Measurements from ENCODE around the gene MED8.
A peak's percentile ranks its signal among the peaks of the same experiment; 100 is the strongest.

MED8 gene, protein sequence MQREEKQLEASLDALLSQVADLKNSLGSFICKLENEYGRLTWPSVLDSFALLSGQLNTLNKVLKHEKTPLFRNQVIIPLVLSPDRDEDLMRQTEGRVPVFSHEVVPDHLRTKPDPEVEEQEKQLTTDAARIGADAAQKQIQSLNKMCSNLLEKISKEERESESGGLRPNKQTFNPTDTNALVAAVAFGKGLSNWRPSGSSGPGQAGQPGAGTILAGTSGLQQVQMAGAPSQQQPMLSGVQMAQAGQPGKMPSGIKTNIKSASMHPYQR

DNA sequence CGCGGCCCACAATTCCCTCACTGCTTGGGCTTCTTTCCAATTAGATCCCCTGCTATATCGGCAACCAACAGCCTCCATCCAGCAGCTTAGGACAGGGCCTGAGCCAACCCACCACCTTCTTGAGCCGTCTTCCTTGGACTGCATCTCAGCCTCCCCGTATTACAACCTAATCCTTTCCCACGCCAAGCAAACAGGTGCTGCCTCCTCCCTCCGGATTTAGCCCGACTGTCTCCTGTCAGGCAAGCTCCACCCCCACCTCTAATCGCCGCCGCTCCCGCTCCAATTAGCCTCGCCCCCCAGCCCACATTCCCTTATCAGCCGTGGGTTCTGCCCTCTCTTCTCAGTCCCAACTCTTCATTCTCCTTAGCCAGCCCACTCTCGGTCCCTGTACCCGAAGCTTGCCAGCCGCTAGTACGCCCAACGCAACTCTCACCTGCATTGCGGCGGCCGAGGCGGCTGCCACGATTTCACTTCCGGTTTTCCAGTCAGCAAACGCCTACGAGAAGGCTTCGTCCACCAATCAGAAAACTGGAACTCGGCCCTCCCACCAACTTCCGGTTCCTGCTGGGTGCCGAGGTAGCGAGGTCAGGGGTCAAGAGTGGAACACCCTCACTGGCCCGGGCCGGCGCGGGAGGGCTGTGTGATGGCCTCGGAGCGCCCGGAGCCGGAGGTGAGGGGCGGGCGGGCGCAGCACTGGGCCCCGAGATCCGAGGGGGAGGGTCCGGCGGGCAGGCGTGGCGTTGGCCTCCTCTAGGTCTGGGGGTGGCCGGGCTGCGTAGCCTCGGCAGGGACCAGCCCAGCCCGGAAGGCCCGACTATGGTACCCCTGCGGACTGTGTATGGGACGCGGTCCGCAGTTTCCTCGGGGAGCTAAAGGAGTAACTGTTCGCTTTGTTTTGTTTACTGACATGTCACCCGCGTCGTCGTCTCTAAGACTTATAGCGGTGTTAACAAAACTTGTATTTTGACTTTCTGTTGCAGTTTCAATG lies at the start of gene MED8, which contains the start of gene SZT2:
Gene MED8 (minus strand): TSS at position 475 of the 988 bp plus-strand sequence. CDS start 36 bp downstream, at position 439.
Gene SZT2 (plus strand): TSS at position 574 of the 988 bp plus-strand sequence. CDS start 70 bp downstream, at position 644.
- peak; percentile 96 for DNase-seq

DNA sequence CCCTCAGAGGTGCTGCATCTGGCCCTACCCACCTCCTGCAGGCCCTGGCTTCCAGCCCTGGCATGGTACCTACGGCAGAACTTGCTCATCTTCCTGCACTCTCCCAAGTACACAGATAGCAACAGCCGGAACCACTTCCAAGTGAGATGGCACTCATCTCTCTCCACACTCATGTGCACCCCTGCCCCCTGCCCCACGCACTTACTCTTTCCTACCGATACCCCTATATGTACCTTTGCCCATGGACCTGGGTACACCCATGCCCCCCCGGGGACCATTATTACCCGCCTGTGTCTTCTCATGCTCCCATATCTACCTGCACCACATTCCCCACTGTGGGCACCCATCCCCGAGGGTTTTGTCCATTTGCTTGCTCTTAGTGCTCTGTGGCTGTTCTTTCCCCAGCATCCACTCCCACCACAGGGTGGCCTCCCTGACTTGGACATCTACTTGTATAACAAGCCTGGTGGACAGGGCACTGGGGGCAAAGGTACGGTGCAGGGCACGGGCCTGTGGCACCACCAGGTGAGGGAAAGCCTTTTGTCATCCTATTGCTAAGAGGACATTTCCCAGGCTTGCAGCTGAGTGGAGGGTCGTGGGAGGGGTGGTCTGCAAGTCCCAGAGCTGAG lies 49.5 kb upstream of the MED8 start:
- no peak for DNase-seq

DNA sequence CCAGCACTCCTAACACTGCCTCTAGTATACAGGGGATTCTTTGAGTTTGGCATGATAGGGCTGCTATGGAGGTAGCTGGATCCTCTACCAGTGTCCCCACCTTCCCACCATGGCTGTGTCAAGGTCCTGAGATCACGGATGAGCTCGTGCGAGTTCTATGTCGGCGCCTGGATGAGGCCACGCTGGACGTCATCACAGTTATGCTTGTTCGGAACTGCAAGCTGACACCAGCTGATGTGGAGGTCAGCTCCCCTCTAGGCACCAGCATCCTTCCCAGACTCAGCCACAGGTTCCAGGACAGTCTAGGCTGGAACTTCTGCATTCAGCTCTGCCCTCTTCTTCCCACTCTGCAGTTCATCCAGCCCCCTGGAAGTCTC lies 49.0 kb upstream of the MED8 start:
- DNase-seq = no peak

DNA sequence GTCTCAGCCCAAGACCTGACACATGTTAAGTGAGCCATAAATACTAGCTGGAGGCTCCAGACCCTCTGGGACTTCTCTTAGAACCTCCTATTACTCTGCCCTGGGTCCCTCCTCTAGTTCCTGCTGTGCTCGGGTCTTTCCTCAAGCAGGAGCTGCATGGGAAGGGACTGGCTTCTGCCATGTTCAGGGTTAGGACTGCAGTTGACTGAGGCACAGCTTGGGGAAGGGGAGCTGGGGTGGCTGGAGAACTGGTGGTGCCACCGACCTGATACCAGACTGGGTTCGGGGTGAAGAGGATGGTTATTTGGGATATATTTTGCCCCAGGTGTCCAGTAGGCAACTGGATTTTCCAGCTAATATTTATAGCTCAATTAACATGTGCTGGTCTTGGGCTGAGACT lies 48.4 kb upstream of the MED8 start:
- DNase-seq = no peak

DNA sequence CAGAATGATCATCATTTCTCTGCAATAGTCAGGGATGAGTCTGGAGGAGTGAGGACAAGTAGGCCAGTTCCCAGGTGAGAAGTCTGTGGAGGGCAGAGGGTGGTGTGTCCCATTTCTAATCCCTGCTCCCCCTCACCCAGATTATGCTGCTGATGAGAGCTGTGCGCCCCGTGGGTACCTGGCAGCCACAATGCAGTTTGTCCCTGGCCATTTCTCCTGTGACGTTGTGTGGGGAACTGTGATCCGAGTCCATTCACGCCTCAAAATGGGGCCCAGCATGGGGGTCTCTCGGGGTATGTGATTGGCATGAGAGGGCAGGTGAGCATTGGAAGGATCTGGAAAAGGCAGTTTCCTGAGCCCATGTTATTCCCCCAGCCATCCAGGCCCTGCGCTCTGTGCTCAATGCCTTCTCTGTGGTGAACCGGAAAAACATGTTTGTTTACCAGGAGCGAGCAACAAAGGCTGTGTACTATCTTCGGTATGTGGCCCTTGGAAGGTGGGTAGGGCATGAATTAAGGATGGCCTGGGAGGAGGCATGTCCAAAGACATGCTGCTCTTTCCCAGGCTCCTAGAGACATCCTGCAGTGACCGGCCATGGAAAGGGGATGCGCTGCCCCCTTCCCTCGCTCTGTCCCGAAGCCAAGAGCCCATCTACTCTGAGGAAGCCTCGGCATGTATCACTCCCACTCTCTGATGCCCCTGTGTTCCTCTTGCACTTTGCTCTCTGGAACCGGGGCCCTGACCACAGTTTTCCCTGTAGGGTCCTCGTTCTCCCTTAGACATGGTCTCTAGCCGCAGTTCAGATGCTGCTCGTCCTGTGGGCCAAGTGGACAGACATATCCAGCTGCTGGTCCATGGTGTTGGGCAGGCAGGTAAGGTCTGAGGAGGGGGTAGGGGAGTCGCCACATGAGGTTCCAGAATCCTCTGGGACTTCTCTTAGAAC lies 47.7 kb upstream of the MED8 start:
- DNase-seq = no peak

DNA sequence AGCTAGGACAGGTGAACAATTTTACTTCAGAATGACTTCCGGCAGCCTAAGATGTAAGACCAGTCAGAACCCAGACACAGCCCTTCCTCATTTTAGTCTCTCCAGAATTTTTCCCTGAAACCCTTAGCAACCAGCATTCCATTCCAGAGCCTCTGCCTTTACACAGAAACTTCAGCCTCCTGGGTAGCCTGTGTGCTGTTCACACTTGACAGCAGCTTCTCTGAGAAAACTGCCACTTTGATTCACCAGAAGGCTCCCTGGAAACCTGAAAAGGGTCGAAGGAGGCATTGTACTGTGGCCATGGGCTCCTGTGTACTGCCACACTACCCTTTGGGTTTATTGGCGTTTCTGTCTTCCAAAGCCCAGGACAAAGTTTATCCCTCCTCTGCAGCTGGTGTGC lies 46.8 kb upstream of the MED8 start:
- no peak for DNase-seq

DNA sequence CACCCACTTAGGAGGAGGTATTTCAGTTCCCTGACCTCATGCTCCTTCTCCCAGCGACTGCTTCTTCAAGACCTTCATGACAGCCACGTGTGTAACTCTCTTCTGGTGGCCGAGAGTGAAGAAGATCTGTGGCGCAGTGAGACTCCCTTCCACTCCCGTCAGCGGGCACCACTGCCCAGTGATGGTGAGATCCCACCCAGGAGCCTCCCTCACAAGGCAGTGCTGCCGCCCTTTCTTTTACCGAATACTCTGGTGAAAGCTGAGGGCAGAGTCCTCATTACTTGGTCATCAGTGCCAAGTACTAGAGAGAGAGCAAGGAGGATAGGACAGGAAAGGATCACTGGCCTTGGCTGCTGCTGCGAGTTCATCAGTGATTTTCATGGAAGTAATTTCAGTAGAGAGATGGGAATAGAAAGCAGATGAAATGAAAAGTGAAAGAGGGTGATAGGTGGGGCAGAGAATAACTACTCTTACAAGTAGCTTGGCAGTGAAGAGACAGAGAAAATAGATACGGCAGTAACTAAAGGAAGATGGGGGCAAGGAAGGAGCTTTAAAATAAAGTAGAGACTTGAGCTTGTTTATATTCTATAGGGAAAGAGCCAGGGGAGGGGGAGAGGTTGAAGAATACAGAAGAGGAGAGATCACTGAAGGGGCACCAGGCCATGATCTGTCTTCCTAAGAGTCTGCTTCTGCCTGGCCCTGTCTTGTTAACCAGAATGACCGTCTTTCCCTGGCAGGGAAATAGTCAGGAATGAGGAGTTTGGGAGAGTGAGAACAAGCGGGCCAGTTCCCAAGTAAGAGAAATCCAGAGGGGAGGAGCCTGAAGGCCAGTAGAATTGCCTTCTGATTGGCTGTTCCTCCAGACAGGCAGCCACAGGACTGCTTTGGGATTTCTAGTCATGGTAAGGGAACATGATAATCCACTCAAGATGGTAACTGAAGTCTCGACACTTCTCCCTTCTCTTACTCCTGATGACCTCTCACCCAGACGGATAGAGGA lies 45.8 kb upstream of the MED8 start:
- peak; percentile 29 for DNase-seq

DNA sequence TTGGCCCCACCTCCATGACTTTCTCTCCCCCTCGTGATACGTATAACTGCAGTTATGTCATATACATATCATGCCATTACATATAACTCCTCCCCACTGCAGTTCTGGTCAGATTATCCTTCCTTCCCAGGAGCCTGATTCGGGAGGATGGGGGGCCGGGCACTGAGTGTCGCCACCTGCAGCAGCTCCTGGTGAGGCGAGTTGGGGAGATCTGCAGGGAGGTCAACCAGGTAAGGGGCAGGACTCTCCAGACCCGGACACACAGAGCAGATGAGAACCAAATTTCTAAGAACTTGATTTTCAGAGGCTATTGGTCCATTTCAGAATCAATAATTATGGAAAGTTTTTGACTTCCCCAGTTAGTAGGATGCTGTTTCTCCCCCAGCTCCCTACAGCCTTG lies 44.7 kb upstream of the MED8 start:
- no peak for DNase-seq

DNA sequence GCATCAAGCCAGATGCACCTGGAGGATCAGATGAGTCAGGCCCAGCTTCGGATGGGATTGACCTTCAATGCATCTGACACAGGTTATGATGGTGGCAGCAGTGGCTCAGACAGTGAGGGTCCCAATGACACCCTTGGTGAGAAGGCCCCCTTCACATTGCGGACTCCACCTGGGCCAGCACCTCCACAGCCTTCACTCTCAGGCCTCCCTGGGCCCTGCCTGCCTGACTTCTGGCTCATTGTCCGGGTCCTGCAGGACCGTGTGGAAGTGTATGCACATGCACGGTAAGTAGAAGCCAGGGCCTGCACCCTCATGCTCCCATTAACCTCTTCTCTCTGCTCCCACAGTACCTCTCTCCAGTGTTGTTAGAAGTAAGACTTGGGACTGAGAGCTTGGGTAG lies 43.3 kb upstream of the MED8 start:
- DNase-seq = no peak

DNA sequence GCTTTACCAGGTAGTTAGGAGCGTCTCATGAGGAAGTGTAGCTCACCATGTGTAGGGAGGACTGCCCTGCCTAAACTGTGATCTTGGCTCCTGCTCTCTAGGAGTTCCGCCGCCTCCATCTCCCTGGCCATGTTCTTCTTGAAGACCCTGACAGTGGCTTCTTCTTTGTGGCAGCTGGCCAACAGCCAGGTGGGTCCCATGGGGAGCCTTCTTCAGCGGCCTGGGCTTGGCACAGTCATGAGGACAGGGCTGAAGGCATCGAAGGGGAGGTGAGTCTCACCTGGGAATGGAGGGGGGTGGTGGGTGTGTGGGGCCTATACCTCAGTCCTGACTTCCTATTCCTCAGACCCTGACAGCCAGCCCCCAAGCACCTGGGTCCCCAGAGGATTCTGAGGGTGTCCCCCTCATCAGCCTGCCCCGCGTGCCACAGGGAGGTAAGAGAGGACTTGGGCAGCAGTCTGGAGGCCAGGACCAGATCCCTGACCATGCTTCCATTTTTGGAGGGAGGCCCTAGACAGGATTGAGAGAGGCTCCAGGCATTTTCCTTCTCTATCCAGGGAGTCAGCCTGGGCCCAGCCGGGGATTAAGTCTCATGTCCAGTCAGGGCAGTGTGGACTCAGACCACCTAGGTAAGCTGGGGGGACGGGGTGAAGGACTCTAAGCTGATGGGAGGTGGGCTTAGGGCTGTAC lies 42.7 kb upstream of the MED8 start:
- no peak for DNase-seq

DNA sequence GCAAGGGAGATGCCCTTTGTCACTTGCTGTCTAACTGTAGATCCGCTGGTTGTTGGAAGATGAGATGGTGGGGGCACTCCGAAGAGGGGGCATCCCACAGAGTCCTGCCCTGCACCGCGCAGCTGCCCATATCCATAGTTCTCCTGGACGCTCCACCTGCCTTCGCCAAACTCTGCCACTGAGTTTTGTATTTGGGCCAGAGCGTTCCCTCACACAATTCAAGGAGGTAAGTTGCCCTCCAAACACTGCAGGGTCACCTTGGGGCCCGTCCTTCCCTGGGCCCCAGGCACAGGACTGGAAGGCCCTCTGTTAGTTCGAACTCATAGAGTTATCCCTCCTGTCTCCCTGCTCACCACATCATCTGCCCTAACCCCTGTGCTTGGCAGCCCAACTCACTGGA lies 42.1 kb upstream of the MED8 start:
- DNase-seq = no peak

DNA sequence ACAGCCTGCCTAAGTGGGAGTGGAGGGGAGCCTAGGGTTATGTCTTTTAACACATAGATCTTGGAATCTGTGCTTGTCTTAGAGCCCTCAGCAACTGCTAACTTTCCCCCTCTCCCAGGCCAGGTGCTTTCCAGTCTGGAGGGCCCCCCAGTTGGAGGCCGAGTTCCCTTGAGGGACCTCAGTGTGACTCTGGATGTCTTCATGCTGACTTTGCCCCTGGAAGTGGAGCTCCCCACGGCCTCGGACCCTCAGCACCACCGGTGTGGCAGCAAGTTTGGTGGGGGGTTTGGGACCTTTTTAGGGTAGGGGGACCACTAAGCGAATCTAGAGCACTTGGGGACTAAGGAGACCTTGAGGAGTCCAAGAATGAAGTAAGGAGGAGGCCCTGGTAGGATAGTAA lies 41.2 kb upstream of the MED8 start:
- no peak for DNase-seq

DNA sequence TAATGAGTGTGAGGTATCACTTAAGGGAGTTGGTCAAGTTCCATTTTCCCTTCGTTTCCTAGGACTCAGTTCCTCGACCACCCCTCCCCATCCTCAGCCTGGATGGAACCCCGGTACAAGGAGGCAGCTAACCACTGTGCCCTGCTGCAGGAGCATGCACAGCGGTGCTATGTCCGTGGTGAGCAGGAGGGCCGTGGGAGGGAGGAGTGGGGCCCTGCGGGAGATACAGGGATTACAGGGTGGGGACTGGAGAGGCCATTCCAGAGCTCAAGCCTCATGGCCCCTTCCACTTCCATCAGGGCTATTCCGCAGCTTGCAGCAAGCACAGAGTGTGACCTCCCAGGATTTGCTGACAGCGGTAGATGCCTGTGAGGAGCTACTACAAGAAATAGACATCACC lies 38.3 kb upstream of the MED8 start:
- DNase-seq = no peak

DNA sequence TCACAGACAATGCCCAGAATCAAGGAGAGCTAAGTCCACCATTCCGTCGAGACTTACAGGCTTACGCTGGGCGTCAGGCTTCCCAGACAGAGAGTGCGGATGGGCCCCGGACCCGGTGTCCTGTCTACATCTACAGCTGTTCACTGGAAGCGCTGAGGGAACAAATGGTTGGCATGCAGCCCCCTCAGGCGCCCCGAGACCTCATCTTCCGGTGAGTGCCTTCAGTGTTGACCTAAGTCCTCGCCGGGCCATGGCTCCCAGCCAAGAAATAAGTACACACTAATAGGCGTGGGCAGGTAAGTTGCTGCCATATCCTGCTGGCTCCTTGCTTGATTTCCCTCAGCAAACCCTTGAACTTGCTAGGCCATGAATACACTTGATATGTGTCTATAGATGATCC lies 37.9 kb upstream of the MED8 start:
- DNase-seq = no peak

DNA sequence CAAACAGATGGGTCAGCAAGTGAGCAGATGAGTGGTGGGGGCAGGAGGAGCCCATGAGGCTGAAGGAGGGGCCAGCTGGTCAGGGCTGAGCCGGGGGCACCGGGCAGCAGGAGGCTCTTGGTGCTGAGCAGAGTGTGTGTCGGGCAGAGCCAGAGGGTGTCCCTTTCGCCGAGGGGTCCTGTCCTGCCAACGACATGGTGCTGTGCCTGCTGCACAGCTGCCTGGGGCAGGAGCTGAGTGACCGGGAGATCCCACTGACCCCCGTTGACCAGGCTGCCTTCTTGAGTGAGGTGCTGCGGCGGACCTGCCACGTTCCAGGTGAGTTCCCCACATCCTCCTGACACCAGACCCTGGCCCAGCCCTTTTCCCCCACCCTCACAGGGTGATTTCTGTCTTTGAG lies 36.6 kb upstream of the MED8 start:
- DNase-seq = no peak

DNA sequence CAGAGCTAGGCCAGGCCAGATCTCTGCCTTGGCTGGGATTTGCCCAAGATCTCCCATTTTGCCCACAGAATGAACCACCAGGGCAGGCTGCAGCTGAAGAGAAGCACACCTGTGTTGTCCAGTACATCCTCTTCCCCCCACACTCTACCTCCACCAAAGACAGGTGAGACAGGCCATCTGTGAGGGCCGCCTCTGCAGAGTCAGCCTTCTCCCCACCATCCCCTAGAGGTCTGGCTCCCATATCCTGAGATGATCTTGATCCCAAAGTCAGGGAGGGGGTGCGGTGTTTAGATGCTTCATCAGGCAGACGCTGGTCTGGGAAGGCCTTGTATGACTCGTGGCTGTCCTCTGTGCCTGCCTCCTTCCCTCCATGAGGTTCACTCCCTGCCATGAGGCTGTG lies 35.4 kb upstream of the MED8 start:
- DNase-seq = no peak

DNA sequence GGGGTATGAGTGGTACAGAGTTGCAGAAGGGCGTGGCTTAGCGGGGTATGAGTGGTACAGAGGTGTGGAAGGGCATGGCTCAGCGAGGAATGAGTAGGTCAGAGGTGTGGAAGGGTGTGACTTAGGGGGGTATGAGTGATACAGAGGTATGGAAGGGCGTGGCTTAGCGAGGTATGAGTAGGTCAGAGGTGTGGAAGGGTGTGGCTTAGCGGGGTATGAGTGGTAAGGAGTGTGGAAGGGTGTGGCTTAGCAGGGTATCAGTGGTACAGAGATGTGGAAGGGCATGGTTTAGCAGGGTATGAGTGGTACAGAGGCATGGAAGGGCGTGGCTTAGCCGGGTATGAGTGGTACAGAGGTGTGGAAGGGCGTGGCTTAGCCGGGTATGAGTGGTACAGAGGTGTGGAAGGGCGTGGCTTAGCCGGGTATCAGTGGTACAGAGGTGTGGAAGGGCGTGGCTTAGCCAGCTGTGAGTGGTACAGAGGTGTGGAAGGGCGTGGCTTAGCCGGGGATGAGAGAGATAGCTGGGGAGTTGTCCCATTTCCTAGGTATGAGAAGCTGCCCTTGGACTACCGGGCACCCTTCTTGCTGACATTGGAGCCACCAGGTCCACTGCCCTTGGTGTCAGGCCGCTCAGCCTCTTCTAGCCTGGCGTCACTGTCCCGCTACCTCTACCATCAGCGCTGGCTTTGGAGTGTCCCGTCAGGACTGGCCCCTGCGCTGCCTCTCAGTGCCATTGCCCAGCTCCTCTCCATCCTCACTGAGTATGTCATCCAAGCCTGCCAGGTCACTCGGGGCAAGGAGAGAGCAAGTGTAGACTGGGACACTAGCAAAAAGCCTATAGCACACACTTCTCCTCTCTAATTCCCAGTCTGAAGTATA lies 34.3 kb upstream of the MED8 start:
- DNase-seq = no peak

DNA sequence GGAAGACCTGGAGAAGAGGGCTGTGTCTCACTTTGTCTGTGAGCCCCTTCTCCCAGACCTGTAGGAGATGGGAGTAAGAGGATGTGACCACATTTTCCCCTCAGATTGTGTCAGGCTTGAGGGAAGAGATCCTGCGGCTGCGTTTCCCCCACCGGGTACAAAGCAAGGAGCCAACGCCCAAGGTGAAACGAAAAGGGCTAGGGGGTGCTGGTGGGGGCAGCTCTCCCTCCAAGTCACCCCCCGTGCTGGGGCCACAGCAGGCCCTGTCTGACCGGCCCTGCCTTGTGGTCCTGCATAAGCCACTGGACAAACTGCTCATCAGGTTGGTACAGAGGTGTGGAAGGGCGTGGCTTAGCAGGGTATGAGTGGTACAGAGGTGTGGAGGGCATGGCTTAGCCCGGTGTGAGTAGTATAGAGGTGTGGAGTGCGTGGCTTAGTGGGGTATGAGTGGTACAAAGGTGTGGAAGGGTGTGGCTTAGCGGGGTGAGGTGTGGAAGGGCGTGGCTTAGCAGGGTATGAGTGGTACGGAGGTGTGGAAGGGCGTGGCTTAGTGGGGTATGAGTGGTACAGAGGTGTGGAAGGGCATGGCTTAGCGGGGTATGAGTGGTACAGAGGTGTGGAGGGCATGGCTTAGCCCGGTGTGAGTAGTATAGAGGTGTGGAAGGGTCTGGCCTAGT lies 33.5 kb upstream of the MED8 start:
- DNase-seq = no peak

Data from midbrain (tissue), 1 donor.